GM12878 (cell line): ENCODE results near the gene SLC13A3.

Experiments
- ATF3 ChIP-seq: IDR thresholded peaks from 2 replicates; pipeline ENCODE4 v1.6.1; 2011; ENCODE audit warnings: low read depth, mild to moderate bottlenecking, low read length, moderate library complexity, borderline replicate concordance; ENCODE audit errors: extremely low read depth
- CBX5 ChIP-seq: sonication (generic); IDR thresholded peaks from 2 replicates; pipeline ENCODE4 v1.6.1; 2016; ENCODE audit warnings: low read depth, moderate library complexity, mild to moderate bottlenecking, inconsistent platforms
- CREM ChIP-seq: IDR thresholded peaks from 2 replicates; pipeline ENCODE4 v1.6.1; 2014; ENCODE audit warnings: antibody characterized with exemption, low read depth
- EP300 ChIP-seq, 2 experiments: fragments of 150-350 bp in 1 of 2; IDR thresholded peaks; 2 replicates each; pipeline ENCODE4 v1.6.1; 2011 to 2012; ENCODE audit warnings: low read depth in 2 of 2, low read length in 2 of 2, borderline replicate concordance in 1 of 2, improper control_type of control experiment in 1 of 2, inconsistent platforms in 1 of 2; ENCODE audit not compliant: control insufficient read depth in 1 of 2
- POLR2A ChIP-seq: IDR thresholded peaks from 2 replicates; pipeline ENCODE4 v1.6.1; 2011; ENCODE audit warnings: low read depth, mild to moderate bottlenecking, low read length
- RAD21 ChIP-seq: IDR thresholded peaks from 2 replicates; pipeline ENCODE4 v1.6.1; 2011; ENCODE audit warnings: mild to moderate bottlenecking, low read depth, low read length, moderate library complexity; ENCODE audit not compliant: insufficient read depth
- TCF12 ChIP-seq: IDR thresholded peaks from 2 replicates; pipeline ENCODE4 v1.6.1; 2011; ENCODE audit warnings: low read depth, mild to moderate bottlenecking, low read length
- TF ChIP-seq, protein P1 (sequence below): IDR thresholded peaks from 2 replicates; pipeline ENCODE4 v1.6.1; 2011; ENCODE audit warnings: mild to moderate bottlenecking, low read depth, low read length, moderate library complexity; ENCODE audit not compliant: insufficient replicate concordance
- TF ChIP-seq, protein P2 (sequence below), 3 experiments: IDR thresholded peaks in 2 of 3; conservative IDR thresholded peaks in 1 of 3; 2 replicates each; pipeline ENCODE4 v1.5.1; 2011; ENCODE audit warnings: low read depth in 3 of 3, low read length in 3 of 3, mild to moderate bottlenecking in 3 of 3, control low read depth in 2 of 3, moderate library complexity in 2 of 3, inconsistent platforms in 1 of 3, mixed read lengths in 1 of 3; ENCODE audit not compliant: control insufficient read depth in 2 of 3, insufficient read depth in 1 of 3; ENCODE audit errors: extremely low read depth in 1 of 3

DNA sequence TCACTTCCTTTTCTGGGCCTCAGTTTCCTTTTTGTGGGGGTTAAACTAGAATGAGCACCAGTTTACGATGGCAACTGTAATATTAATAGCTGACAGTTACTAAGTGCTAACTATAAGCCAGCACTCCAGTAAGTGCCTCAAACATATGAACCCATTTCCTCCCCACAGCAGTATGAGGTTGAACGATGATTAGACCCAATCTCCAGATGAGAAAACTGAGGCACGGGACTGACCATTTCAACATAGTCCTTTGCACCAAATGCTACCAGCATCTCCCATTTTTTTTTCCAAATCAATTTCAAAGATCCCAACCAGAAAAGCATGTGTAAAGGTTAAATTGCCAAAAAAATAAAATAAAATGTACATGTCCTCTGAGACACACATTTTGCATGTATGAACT is 7.1 kb downstream of the SLC13A3 start:
- no peak for TF ChIP-seq ATF3
- TF ChIP-seq, protein P1, sequence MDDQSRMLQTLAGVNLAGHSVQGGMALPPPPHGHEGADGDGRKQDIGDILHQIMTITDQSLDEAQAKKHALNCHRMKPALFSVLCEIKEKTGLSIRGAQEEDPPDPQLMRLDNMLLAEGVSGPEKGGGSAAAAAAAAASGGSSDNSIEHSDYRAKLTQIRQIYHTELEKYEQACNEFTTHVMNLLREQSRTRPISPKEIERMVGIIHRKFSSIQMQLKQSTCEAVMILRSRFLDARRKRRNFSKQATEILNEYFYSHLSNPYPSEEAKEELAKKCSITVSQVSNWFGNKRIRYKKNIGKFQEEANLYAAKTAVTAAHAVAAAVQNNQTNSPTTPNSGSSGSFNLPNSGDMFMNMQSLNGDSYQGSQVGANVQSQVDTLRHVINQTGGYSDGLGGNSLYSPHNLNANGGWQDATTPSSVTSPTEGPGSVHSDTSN: no peak
- TF ChIP-seq CBX5: no peak
- TF ChIP-seq, protein P2, sequence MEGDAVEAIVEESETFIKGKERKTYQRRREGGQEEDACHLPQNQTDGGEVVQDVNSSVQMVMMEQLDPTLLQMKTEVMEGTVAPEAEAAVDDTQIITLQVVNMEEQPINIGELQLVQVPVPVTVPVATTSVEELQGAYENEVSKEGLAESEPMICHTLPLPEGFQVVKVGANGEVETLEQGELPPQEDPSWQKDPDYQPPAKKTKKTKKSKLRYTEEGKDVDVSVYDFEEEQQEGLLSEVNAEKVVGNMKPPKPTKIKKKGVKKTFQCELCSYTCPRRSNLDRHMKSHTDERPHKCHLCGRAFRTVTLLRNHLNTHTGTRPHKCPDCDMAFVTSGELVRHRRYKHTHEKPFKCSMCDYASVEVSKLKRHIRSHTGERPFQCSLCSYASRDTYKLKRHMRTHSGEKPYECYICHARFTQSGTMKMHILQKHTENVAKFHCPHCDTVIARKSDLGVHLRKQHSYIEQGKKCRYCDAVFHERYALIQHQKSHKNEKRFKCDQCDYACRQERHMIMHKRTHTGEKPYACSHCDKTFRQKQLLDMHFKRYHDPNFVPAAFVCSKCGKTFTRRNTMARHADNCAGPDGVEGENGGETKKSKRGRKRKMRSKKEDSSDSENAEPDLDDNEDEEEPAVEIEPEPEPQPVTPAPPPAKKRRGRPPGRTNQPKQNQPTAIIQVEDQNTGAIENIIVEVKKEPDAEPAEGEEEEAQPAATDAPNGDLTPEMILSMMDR (IDR thresholded peaks at IDR 0.05 in 2 of 3, conservative IDR thresholded peaks at IDR 0.05 in 1 of 3; ENCODE audit: control insufficient read depth in 2 of 3, extremely low read depth in 1 of 3, insufficient read depth in 1 of 3, low read depth in 3 of 3, low read length in 3 of 3): no peak
- TF ChIP-seq TCF12: no peak
- TF ChIP-seq CREM: no peak
- no peak for TF ChIP-seq EP300 (IDR thresholded peaks at IDR 0.05; ENCODE audit: borderline replicate concordance in 1 of 2, control insufficient read depth in 1 of 2, low read depth in 2 of 2, low read length in 2 of 2)
- TF ChIP-seq POLR2A: no peak
- no peak for TF ChIP-seq RAD21
